Measurements from ENCODE around the gene RASSF8. TPM values are rescaled to one million over a fixed set of nuclear protein-coding genes. Genes with fewer than 3 reads are reported as not detected.

The RASSF8 gene
- total RNA-seq, 1 experiment from 2014 or later, result 9.2 TPM

GRCh38 chr12:25980035-25980434, 21.6 kb downstream of the RASSF8 start:
- Histone ChIP-seq H4K20me1 (ENCODE audit: insufficient read depth) (no peaks in the 10 kb centered on the region), H3K4me3 (replicated peaks in 1 of 2; ENCODE audit: low read depth in 1 of 2, low read length in 2 of 2) (no peak overlapping the region), H3K9me2 (ENCODE audit: insufficient read depth) (no peaks in the 10 kb centered on the region), H3K4me2 (ENCODE audit: low read length) (no peak overlapping the region), H3K36me3 (ENCODE audit: control insufficient read depth in 1 of 2, insufficient read depth in 2 of 2, low read length in 2 of 2) (no peaks in the 10 kb centered on the region), H3K27ac (ENCODE audit: low read depth, low read length) (no peak overlapping the region), H2AFZ (ENCODE audit: low read depth, low read length, poor library complexity, severe bottlenecking) (no peak overlapping the region), H3K27me3 (ENCODE audit: insufficient read depth, low read length) (no peaks in the 10 kb centered on the region; the same call in 1 of the 2 replicates), H3K9ac (ENCODE audit: low read length) (no peak overlapping the region), H3K4me1 (ENCODE audit: control insufficient read depth in 1 of 2, insufficient read depth in 2 of 2, low read length in 2 of 2) (no peaks in the 10 kb centered on the region), H3K79me2 (ENCODE audit: insufficient read depth, low read length) (no peaks in the 10 kb centered on the region), H3K9me3 (ENCODE audit: control insufficient read depth in 1 of 2, insufficient read depth in 1 of 2, low read depth in 1 of 2, low read length in 2 of 2) (no peaks in the 10 kb centered on the region)
- intact Hi-C loops (cut with micrococcal nuclease), result no loop called here
- RAD21 ChIA-PET (ENCODE audit: low non-redundant PET in 1 of 2, low total read pairs in 2 of 2, uncharacterized antibody in 2 of 2, unreplicated experiment in 2 of 2), result no interaction called here
- no TSS peak for BruUV-seq (replicated peaks)
- POLR2A ChIA-PET, result no interaction called here
- TF ChIP-seq ZBTB33 (IDR thresholded peaks at IDR 0.05; ENCODE audit: extremely low read depth, insufficient replicate concordance, low read length), result no peak
- no peak for TF ChIP-seq SRF (IDR thresholded peaks at IDR 0.05; ENCODE audit: low read depth)
- no peak for TF ChIP-seq CBX3 (IDR thresholded peaks at IDR 0.05; ENCODE audit: low read depth)
- no peak for TF ChIP-seq ELF1 (IDR thresholded peaks at IDR 0.05; ENCODE audit: borderline replicate concordance, low read depth)
- no peak for TF ChIP-seq REST (IDR thresholded peaks at IDR 0.05; ENCODE audit: low read depth)
- DNase-seq (ENCODE audit: low read depth, low spot score) (no peak), ATAC-seq (no peak)
- CTCF ChIA-PET, result no interaction called here

All from HCT116 (cell line).